Renal pelvis (tissue), 4 donors: ENCODE measurements around the gene RSPH6A. TPM values are rescaled to one million over a fixed set of nuclear protein-coding genes. Genes with fewer than 3 reads are reported as not detected.

Experiments used
- DNase-seq: peaks from one replicate; pipeline ENCODE4 v3.0.0-alpha.2; 2013
- polyA plus RNA-seq, 3 donors: library from polyadenylated mRNA; unstranded; fragments of 120-200 nt; gene quantifications; one replicate each; pipeline ENCODE4 v1.2.1, GENCODE V29; 2013; ENCODE audit not compliant: insufficient read length in 3 of 3

Gene RSPH6A
- polyA plus RNA-seq, 3 donors, result not detected

GRCh38 chr19:45825917-45826893, 11.1 kb upstream of the RSPH6A start:
- no peak for DNase-seq

GRCh38 chr19:45825263-45825605, 10.1 kb upstream of the RSPH6A start:
- DNase-seq, result no peak

GRCh38 chr19:45824531-45825262, 9.6 kb upstream of the RSPH6A start:
- no peak for DNase-seq

GRCh38 chr19:45824041-45824471, 8.9 kb upstream of the RSPH6A start:
- DNase-seq, result no peak

- DNase-seq, result no peak
Measured at GRCh38 chr19:45823182-45823581, 8.1 kb upstream of the RSPH6A start.

GRCh38 chr19:45822716-45823115, 7.6 kb upstream of the RSPH6A start:
- no peak for DNase-seq

- no peak for DNase-seq
Measured at GRCh38 chr19:45821570-45821969, 6.5 kb upstream of the RSPH6A start.

GRCh38 chr19:45821103-45821521, 6.0 kb upstream of the RSPH6A start:
- no peak for DNase-seq

- DNase-seq, result no peak
Measured at GRCh38 chr19:45820413-45821102, 5.5 kb upstream of the RSPH6A start.

GRCh38 chr19:45819769-45820168, 4.7 kb upstream of the RSPH6A start:
- DNase-seq, result no peak

- DNase-seq, result no peak
Measured at GRCh38 chr19:45817725-45818301, 2.7 kb upstream of the RSPH6A start.

GRCh38 chr19:45817010-45817724, 2.1 kb upstream of the RSPH6A start:
- DNase-seq, result peak; percentile 93

GRCh38 chr19:45816236-45817009, 1.3 kb upstream of the RSPH6A start:
- no peak for DNase-seq

GRCh38 chr19:45815481-45816216, 541 bp upstream of the RSPH6A start:
- peak; percentile 75 for DNase-seq

GRCh38 chr19:45814166-45814780, 835 bp downstream of the RSPH6A start:
- no peak for DNase-seq

GRCh38 chr19:45812297-45812696, 2.8 kb downstream of the RSPH6A start:
- DNase-seq, result no peak

- no peak for DNase-seq
Measured at GRCh38 chr19:45809643-45810159, 5.4 kb downstream of the RSPH6A start.

- no peak for DNase-seq
Measured at GRCh38 chr19:45805719-45806118, 9.4 kb downstream of the RSPH6A start.

GRCh38 chr19:45804959-45805230, 10.2 kb downstream of the RSPH6A start:
- DNase-seq, result no peak
